NCI-H2227 (cell line): ENCODE data around the gene RAPSN.

Experiments used
- DNase-seq: peaks from one replicate; lab custom pipeline; 2025; ENCODE audit not compliant: unreplicated experiment; lab: John Stamatoyannopoulos, UW

RAPSN gene

DNA sequence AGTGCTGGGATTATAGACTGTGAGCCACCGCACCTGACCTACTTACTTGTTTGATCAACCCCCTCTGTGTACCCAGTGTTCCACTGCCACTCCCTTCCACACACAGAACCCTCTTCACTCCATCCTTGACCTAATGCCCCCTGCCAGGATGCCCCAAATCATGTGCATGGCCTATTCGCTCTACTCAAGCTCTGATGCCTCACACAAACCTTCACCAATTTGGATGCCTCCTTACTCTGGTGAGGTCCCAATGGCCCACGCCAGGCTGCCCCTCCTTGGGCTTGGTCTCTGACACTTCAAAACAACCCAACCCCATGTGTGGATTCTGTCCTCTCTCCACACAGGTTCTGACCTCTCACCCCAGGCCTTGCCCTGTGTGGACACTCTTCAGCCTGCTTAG lies 13.2 kb downstream of the RAPSN start:
- DNase-seq = no peak

GRCh38 chr11:47434011-47434786 lies 14.7 kb downstream of the RAPSN start:
- no peak for DNase-seq

GRCh38 chr11:47433157-47433556 lies 15.8 kb downstream of the RAPSN start:
- no peak for DNase-seq

DNA sequence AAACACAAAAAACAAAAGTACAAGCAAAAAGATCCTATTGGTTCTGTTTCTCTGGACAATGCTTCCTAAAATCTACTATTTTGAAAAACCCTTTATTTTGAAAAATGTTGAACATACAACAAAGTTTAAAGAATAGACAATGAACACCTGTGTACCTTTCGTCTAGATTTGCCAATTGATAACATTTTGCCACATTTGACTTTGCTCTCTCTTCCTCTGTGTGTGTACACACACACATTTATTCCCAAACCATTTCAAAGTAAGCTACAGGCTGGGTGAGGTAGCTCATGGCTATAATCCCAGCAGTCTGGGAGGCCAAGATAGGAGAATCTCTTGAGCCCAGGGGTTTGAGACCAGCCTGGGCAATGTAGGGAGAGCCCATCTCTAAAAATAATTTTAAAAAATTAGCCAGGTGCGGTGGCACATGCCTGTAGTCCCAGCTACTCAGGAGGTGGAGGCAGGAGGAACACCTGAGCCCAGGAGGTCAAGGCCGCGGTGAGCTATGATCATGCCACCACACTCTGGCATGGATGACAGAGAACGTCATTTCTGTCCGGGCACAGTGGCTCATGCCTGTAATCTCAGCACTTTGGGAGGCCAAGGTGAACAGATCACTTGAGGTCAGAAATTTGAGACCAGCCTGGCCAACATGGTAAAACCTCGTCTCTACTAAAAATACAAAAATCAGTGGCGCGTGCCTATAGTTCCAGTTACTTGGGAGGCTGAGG lies 17.4 kb downstream of the RAPSN start:
- DNase-seq = no peak

DNA sequence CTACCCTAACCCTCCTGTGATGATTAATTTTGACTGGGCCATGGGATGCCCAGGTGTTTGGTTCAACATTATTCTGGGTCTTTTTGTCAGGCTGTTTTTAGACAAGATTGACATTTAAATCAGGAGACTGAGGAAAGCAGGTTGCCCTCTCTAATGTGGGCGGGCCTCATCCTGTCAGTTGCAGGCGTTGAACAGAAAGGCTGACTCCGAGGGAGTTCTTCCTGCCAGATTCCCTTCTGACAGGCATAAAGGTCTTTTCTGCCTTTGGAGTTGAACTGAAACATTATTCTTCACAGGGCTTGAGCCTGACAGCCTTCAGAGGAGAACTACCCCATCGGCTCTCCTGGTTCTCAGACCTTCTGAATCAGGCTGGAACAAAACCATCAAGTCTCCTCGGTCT lies 18.4 kb downstream of the RAPSN start:
- DNase-seq = no peak

DNA sequence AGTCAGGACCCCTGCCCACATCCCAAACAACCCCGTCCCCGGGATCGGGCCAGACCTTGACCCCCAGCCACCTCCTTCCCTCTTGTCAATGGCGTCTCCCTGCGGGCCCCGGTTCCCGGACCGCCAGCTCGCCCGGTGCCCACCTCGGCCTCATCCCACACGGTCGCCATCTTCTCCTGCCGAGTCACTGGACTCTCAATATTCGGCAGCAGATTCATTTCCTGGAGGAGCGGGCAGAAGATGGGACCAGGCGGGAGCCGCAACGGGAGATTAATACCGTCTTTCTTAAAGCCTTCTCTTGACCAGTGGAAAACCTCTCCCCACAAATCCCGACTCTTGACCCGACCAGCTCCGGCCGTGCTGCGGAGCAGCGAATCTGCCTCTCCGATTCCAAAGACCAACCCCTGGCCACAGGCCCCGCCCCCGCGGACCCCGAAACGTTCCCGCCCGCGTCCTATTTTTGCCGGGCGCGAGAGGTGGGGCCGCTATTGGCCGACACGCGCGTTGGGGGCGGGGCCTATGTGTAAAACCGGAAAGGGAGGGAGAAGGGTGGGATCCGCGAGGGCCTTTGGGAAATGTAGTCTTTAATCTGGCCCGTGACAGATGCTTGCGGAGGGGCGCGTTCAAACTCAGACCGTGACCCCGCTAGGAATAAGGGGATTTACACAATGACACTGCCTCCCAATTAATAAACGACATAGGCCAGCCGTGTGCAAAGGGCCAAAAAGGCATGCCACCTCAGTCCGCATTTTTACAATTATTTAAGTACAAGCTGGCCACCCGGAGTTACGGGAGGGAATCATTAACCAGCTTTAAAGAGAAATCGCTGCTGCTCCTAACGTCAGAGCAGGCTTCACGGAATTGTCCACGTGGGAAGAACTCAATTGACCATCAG lies 22.6 kb downstream of the RAPSN start, which contains the start of gene PSMC3:
Gene PSMC3 (minus strand): TSS at position 378 of the 895 bp plus-strand sequence. CDS start 160 bp downstream, at position 218.
- peak; percentile 98 for DNase-seq

GRCh38 chr11:47425611-47426010 lies 23.3 kb downstream of the RAPSN start:
- no peak for DNase-seq

DNA sequence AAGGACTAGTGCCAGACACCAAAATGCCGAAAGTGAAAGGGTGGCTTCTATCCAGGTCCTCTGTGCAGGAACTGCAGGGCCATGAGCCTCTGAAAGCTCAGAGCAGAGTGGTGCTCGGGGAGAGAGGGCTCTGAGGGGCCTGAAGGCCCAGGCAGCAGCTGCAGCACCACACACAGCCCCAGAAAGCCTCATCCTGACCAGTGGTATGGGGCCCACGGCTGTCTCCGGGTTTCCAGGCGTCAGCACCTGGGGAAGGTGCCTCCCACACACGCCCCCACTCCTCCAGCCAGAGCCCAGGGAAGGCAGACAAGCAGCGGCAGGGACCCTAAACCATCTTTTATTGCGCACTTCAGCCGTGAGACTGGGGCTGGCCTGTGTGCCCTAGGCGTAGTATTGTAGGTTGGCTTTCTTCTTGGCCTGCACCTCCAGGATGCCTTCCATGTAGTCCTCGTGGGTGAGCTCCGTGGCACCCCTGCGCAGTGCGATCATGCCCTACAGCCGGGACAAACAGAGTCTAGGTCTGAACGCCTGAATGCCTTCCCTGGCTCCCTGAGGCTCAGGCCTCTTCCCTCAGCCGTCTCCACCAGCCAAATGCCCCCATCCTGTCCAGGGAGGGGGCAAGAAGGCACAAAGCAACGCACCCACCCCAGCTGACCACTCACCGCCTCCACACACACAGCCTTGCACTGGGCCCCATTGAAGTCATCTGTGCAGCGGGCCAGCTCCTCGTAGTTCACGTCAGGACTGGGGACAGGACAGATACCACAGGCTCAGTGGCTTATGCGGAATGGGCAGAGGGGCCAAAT lies 30.3 kb downstream of the RAPSN start:
- DNase-seq = no peak

GRCh38 chr11:47417712-47418111 lies 31.2 kb downstream of the RAPSN start:
- no peak for DNase-seq

GRCh38 chr11:47415949-47416472 lies 32.9 kb downstream of the RAPSN start:
- no peak for DNase-seq

- DNase-seq = no peak
Observed at GRCh38 chr11:47415091-47415854, 33.7 kb downstream of the RAPSN start.

DNA sequence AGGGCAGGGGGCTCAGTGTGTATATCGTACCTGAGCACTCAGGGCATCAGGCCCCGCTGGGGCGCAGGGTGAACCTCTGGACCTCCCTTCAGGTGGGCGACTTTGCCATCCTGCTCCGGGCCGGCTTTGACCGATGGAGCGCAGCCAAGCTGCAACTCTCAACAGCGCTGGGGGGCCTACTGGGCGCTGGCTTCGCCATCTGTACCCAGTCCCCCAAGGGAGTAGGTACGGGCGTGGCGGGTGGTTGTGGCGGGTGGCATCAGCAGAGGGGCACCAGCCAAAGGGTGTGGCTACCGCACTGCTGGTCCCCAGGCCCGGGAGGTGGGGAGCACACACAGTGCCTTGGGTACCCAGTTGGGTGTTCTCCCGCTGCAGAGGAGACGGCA lies 34.3 kb downstream of the RAPSN start:
- DNase-seq = no peak

- no peak for DNase-seq
Observed at GRCh38 chr11:47413908-47414684, 34.8 kb downstream of the RAPSN start.

- DNase-seq = no peak
Observed at GRCh38 chr11:47413351-47413750, 35.6 kb downstream of the RAPSN start.

- DNase-seq = peak; percentile 61
Observed at GRCh38 chr11:47411884-47412746, 36.8 kb downstream of the RAPSN start.

GRCh38 chr11:47410370-47411264 lies 38.3 kb downstream of the RAPSN start:
- DNase-seq = no peak
